ENCODE results near the gene ZNF497. TPM values are rescaled to one million over a fixed set of nuclear protein-coding genes. Genes with fewer than 3 reads are reported as not detected.

The ZNF497 gene
- total RNA-seq, 2 donors from 2014 or later = 6.6 to 11.0 TPM

DNA sequence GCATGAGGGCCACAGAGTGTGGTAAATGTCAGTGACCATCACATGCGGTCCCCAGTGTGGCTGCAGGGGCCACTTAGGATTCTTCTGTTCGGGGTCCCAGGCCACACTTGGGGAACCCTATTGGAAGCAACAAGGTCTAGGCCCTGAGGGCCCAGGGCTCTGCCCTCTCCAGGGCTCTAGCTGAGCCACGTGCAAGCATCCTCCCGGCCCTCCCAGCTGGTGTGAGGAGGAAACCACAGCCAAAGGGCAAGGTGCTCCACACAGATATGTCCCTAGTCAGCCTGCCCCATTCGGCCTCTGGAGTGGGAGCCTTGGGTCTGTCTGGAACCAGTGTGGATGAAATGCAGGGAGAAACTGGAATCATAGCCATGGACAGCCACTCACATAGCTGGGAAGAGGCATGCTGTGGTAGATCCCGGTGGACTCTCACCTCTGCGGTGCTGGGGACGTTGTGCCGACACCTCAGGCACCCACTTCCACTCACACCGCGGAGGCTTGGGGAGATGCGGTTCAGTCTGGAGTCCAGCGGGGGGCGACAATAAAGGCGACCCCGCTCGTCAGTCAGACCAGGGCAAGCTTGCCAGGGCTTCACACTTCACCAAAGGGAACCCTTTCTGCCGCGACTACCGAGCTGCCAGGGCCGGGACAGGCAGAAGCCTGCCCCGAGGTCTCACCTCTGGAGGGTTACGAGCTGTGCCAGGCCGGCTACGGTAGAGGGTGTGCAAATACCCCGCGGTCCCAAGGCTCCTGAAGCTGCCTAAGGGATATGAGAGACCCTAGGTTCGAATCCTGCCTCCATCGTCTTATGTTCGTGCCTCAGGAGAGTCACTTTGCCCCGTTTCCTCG is 4.3 kb upstream of the ZNF497 start:
- Histone ChIP-seq H3K27ac (no peak overlapping the region), H3K36me3 (no peaks in the 10 kb centered on the region), H3K27me3 (replicated peaks; ENCODE audit: insufficient read depth) (no peaks in the 10 kb centered on the region), H3K9me3 (no peaks in the 10 kb centered on the region), H3K4me1 (replicated peaks) (no peaks in the 10 kb centered on the region), H3K4me3 (no peak overlapping the region)
- 84% methylated on average over 32 of the region's 32 CpGs for WGBS
- DNase-seq (ENCODE audit: low spot score) = no peak
- intact Hi-C loops (cut with DNase I) = no loop called here
- no peak for TF ChIP-seq POLR2AphosphoS5 (IDR thresholded peaks at IDR 0.05)
- TF ChIP-seq, protein P1, sequence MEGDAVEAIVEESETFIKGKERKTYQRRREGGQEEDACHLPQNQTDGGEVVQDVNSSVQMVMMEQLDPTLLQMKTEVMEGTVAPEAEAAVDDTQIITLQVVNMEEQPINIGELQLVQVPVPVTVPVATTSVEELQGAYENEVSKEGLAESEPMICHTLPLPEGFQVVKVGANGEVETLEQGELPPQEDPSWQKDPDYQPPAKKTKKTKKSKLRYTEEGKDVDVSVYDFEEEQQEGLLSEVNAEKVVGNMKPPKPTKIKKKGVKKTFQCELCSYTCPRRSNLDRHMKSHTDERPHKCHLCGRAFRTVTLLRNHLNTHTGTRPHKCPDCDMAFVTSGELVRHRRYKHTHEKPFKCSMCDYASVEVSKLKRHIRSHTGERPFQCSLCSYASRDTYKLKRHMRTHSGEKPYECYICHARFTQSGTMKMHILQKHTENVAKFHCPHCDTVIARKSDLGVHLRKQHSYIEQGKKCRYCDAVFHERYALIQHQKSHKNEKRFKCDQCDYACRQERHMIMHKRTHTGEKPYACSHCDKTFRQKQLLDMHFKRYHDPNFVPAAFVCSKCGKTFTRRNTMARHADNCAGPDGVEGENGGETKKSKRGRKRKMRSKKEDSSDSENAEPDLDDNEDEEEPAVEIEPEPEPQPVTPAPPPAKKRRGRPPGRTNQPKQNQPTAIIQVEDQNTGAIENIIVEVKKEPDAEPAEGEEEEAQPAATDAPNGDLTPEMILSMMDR (IDR thresholded peaks at IDR 0.05) = no peak

DNA sequence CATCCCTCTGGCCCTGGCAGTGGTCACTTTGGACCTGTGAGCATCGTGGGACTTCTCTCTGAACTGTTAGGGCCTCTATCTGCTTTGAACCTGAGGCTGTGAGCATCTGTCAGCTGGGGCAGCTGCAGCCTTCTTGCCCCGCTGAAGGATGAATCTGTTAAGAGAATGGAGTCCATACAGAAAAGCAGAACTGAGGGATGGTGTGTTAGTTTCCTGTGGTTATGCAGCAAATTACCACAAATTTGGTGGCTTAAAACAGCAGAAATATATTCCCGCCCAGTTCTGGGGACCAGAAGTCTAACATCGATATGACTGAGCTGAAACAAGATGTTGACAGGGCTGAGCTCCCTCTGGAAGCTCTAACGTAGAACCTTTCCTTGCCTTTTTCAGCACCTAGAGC is 1.6 kb upstream of the ZNF497 start:
- TF ChIP-seq POLR2A (IDR thresholded peaks at IDR 0.05) (no peak), POLR2AphosphoS5 (IDR thresholded peaks at IDR 0.05) (no peak)
- TF ChIP-seq, protein P1 (IDR thresholded peaks at IDR 0.05) = no peak
- Histone ChIP-seq H3K27me3 (replicated peaks; ENCODE audit: insufficient read depth) (no peaks in the 10 kb centered on the region), H3K4me1 (replicated peaks) (no peaks in the 10 kb centered on the region), H3K27ac (no peak overlapping the region), H3K36me3 (no peaks in the 10 kb centered on the region), H3K4me3 (no peak overlapping the region), H3K9me3 (no peaks in the 10 kb centered on the region)
- no peak for DNase-seq (ENCODE audit: low spot score)
- intact Hi-C loops (cut with DNase I) = loop anchor here (5.0 kb wide), 1 partner anchor 37 kb away; the partner anchor contains the start of gene ZSCAN22
- 89% methylated on average over 5 of the region's 5 CpGs for WGBS

DNA sequence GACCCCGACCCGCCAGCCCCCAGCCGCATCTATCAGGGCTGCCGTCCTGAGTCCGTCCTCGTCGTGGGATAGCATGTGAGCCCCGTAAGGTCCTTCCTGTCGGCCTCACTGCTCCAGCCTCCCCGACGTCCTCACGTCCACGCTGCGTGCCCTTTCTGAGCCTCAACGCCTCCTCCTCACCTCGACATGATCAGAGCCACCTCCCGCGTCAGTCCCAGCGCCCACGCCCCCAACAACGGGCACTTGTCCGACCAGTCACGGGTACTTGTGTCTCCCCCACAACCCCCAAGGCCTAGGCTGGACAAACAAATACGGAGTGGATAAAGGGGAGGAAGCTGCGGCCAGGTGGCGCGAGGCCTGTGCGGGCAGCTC is 665 bp downstream of the ZNF497 start:
- DNase-seq (ENCODE audit: low spot score) = peak; percentile 15
- Histone ChIP-seq H3K36me3 (no peaks in the 10 kb centered on the region), H3K9me3 (no peaks in the 10 kb centered on the region), H3K4me1 (replicated peaks) (no peaks in the 10 kb centered on the region), H3K4me3 (peak overlapping the region; percentile 55 to 57), H3K27ac (peak overlapping the region; percentile 90), H3K27me3 (replicated peaks; ENCODE audit: insufficient read depth) (no peaks in the 10 kb centered on the region)
- TF ChIP-seq, protein P1 (IDR thresholded peaks at IDR 0.05) = no peak
- TF ChIP-seq POLR2AphosphoS5 (IDR thresholded peaks at IDR 0.05) = no peak
- TF ChIP-seq POLR2A (IDR thresholded peaks at IDR 0.05) = no peak
- intact Hi-C loops (cut with DNase I) = loop anchor here (5.0 kb wide), 1 partner anchor 35 kb away; the partner anchor contains the start of gene ZSCAN22
- 2% methylated on average over 28 of the region's 28 CpGs for WGBS

DNA sequence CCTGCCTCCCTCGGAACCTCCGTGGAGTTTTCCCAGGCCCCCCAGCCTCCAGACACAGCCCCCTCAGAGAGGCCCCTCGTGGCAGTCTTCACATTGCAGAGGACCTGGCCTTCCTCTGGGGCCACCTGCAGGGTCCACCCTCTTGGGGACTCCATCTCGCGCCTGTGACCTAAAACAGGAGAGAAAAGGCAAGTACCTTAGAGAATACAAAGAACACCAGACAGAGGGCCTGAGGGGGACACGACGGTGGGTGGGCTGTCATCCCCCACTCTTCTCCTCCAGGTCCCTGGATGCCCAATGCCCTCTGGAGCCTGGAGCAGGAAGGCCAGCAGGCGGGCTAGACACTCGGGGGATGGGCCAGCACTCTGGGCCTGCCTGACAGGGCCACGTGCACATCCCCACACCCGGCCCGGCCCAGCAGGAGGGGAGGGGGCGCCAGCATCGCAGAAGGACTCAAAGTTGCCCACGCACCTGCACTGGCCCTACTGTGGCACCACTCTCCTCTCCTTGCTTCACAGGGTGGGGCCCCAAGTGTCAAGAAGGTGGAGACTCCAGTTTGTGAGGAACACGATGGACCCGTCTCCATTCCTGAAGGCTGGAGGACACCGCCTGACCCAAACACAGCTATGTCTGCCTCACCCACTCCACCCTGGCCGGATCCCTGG is 4.9 kb downstream of the ZNF497 start:
- 72% methylated on average over 19 of the region's 19 CpGs for WGBS
- H3K27me3 ChIP-seq (replicated peaks; ENCODE audit: insufficient read depth) = no peaks in the 10 kb centered on the region
- H3K4me1 ChIP-seq (replicated peaks) = no peaks in the 10 kb centered on the region
- TF ChIP-seq POLR2AphosphoS5 (IDR thresholded peaks at IDR 0.05) (no peak), POLR2A (IDR thresholded peaks at IDR 0.05) (no peak)
- TF ChIP-seq, protein P1 (IDR thresholded peaks at IDR 0.05) = no peak
- no peaks in the 10 kb centered on the region for H3K36me3 ChIP-seq
- no peaks in the 10 kb centered on the region for H3K9me3 ChIP-seq
- no peak overlapping the region for H3K4me3 ChIP-seq
- intact Hi-C loops (cut with DNase I) = no loop called here
- H3K27ac ChIP-seq = no peak overlapping the region
- no peak for DNase-seq (ENCODE audit: low spot score)
